SHP77 treated with DMSO at 0.1 percent for 48 hours (cell line): ENCODE measurements around the gene C18orf63.

ENCODE experiments used
- DNase-seq: peaks from one replicate; lab custom pipeline; 2025; lab: John Stamatoyannopoulos, UW

The C18orf63 gene

DNA sequence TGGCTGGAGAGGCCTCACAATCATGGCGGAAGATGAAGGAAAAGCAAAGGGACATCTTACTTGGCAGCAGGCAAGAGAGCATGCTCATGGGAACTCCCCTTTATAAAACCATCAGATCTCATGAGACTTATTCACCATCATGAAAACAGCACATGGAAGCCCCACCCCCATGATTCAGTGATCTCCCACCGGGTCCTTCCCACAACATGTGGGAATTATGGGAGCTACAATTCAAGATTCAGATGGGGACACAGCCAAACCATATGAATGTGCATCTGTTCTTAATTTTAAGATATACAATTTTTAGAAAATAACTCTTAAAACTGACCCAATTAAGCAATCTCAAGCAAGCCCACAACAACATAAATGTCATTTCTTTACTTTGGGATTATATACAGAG, 12.6 kb downstream of the C18orf63 start:
- no peak for DNase-seq

DNA sequence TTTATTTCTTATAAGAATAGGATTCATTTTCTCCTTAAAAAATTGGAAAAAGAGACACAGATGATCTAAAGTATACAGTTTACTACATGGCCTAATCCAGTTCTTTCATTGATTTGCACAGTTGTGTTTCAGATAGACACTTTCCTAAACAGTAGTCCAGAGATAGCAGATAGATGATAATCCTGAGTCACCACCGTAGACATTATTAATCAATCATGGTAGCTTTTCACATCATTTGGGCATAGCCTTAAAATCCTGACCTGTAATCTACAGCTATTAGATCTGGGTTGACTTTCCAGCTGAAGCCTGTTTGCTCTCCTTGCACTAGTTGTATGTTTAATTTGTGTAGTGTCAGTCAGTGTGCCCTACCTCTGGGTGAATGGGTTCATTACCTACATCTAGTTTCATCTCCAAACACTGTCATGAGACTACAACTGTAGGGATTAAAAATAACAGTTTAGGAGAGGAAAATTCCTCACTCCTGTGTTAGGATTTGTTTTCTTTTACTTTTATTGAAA, 14.1 kb downstream of the C18orf63 start:
- DNase-seq = no peak

DNA sequence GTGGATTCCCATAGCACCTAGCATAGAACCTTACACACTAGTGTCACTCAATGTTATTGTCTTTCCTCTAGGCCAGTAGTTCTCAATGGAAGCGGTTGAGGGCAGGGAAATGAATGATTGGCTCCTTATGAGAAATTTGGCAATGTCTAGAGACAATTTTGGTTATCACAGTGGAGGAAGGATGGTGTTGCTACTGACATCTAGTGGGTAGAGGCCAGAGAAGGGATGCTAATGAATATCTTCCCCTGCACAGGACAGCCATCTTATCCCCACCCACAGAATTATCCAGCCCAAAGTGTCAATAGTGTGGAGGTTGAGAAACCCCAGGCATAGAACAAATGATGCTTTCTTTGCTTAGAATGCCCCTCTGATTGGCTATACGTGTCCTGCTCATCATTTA, 15.8 kb downstream of the C18orf63 start:
- no peak for DNase-seq

DNA sequence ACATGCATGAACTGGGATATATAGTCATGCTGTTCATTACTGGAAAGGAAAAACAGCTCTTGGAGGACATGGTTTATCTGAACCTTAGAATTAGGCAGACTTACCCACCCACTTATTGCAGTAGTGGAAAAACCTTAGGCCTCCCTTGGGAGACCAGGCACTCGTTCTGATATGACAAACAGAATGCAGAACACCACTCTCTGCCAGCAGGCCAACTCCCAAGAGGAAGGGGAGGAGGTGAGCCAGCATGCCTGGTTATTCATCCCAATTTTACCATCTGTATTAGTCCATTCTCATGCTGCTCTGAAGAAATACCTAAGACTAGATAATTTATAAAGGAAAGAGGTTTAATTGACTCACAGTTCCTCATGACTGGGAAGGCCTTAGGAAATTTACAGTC, 17.5 kb downstream of the C18orf63 start:
- no peak for DNase-seq

DNA sequence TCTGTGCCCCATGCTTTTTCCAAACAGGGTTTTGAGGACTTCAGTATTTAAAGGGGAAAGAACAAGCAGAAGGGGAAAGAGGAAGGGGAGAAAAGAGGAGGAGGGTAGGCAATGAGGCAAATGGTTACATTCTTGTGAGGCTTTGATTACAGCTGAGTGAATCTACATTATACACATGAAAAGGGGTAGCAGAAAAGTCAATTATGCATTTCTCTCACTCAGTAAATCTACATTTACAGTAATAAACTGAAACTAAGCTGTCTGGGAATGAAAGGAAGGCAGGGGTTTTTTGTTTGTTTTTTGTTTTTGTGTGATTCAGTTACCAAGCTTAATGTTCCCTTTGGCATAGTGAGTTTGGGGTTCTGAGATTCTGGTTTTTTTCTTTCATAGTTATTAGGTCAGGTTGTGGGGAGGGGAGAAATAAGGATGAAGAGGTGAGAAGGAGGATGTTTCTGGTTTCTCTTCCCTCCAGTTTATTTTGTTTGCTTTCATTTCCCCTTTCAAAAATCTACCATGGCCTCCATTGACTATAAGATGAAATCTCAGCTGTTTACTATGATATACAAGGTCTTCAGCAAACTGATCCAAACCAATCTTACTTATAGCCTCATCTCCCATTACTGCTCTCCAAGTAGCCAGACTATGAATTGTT, 18.7 kb downstream of the C18orf63 start:
- no peak for DNase-seq

DNA sequence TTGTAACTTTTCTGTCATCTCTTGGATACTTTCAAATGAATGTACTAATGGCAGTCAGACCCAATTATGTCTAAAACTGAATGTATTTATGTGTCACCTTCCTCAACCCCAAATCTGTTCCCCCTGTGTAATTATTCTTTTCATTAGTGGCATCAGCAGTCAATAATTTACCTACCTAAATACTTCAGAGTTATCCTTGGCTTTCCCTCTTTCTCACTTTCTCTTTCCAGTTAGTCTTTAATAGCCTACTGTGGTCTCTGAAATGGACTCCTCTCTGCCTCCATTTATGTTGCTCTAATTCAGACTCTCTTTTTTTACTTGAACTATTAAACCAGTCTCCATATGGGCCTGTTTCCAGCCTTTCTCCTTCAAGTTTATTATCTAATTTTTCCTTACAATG, 21.0 kb downstream of the C18orf63 start:
- no peak for DNase-seq

DNA sequence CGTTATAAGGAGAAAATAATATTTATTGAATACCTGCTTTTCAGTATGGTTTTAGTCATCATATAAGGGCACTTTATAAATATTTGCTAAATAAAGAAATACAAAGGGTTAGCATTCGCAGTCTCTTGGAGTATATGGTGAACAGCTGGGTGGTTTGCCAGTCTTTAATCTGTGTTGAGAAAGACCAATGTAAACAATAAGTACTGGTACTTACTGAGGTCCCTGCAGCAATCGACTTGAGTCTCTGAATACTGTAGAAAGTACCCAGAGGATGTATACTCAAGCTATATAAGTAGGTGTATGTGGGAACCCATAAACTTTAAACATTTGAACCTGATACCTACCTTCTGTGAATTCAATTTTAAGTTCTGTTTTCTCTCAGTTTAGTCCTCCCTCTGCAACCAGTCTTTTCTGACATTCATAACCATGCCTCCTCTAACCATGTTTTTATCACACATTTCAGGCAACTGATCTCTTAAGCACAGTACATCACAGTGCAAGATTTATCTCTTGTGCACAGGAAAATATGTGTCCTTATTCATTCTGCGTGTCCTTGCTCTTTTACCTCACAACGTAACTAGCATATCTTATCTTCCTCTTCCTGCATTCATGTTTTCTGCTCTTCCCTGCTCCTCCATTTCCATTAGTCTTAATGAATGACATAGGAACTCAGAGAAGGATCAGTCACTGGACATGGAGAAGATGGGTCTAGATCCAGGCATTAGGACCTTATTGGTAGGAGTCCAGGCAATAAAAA, 21.7 kb downstream of the C18orf63 start:
- DNase-seq = no peak

DNA sequence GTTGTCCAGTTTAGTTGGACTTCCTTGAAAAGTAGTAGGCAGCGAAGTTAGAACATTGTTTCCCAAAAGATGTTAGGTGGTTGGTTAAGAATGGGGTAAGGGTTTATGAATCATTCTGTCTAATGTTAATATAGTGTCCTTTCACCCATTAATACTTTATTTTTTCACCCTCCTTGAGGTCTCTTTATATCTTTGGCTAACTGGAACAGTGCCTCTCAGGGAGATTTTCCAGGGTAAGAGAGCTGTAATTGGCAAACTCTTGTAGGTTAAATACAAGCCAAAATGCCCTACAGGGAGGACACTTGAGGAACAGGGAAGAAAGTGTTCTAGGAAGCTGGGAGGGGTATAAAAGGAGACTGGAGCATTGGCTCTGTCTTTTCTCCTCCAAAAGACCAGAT, 22.3 kb downstream of the C18orf63 start:
- DNase-seq = no peak

DNA sequence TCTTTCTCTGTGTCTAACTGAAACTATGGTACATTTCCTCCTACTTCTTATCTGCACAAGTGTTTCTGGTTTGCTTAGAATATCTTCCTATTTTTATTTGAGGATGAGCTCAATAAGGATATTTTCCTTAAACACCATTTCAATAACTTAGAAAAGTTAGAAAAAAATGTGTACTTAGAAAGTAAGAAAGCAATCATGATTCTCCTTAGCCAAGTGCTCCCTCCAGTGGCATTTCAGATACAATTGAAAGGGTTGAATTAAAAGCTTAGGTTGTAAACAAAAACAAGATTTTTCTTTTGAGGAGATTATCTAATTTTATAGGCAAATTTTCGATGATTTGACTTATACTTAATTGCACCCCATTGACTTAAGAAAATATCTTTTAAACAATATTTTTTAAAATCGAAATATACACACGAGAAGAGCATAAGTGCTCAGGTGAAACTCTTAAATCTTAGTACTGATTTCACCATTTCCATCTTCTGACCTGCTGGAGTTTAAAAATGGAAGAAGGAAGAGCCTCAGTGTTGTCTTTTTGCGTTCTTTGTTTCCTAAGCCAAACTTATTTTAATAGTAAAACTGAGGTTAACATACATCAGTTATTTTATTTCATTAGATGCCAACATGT, 26.9 kb downstream of the C18orf63 start:
- DNase-seq = peak; percentile 10

DNA sequence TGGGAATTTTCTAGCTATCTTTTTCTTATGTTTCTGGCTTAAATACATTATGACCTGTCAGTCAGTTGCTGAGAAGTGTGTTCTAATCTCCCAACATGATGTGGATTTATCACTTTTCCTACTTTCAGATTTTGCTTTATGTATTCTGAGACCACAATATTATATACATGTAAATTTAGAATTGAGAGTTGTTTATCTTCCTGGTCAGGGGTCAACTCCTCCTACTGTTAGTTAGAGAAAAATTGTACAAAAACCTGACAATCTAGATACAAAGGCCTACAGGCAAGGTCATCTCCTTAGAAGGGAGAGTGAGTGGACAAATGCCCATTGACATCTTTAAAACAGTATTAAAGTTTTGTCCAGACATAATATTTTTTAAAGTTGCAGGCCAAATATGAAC, 30.6 kb downstream of the C18orf63 start:
- DNase-seq = no peak

DNA sequence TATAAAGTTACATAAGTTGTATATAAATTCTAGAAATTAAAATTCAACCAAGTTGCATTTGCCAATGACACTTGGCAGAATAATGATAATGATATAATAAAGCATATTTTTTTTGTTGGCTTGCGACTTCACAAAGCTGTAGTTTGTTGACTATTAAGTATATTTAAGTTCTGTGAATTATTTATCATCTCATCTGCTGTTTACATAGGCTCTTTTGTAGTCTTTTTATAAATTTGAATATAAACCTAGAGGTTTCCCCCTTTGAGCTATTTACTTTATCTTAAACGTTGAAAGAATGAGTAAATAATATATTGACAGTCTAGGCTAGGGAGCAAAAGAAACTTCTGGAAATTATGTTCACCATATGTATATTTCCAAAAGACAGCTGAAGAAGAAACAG, 32.9 kb downstream of the C18orf63 start:
- no peak for DNase-seq

DNA sequence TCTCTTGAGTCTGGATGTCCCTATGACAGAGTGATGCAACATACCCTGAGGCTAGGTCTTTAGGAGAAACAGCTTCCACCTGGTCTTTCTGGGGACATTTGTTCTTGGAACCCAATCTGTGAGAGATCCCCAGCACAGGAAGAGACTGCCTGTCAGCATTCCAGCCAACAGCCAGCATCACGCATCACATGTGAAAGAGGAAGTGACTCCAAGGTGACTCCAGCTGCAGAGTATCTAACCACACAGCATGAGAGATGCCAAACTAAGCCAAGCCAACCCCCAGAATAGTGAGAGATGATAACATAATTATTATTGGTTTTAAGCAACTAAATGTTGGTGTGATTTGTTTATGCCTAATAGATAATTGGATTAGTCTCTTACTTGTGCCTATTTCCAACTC, 35.7 kb downstream of the C18orf63 start:
- DNase-seq = no peak

DNA sequence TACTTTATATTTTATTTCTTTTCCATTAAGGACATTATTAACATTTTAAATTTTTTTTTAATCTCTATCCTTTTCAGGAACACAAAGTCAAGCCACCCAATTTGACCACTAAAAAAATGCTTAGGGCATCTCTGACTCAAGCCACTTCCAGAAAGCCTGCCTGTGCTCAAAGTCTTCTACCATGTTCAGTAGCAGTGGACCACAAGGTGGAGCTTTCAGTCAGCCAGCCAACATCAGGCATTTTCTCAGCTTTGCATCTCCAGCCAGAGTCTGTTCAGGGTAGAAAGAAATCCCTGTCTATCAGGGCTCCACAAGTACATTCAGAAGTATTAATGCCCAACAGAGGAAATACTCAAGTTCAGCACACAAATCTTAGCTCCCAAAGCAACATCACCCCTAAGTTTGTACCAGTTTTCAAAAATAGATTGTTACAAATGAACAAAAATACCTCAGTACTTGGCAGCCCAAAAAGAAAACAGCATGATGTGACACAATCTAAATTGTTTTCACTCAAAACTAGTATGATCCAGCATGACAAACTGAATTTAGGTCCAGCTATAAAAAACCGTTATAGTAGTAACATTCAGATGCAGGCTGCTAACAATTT, 37.6 kb downstream of the C18orf63 start:
- peak; percentile 11 for DNase-seq

DNA sequence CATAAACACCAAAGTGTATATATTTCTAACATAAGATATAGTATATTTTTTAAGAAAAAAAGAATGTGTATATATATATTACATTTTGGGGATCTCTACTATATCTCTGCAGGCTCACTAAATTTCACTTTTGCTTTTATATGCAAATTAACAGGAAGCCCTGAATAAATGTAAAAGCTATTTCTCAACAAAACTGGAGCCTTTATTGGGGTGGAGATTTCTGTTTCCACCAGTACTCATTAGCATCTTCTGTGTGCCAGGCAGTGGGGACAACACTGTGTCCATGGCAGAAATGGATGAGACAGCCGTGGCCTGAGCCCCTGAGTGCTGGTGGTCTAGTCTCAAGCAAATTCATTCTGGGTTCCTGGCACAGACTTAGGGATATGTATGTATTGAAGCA, 41.3 kb downstream of the C18orf63 start:
- no peak for DNase-seq

DNA sequence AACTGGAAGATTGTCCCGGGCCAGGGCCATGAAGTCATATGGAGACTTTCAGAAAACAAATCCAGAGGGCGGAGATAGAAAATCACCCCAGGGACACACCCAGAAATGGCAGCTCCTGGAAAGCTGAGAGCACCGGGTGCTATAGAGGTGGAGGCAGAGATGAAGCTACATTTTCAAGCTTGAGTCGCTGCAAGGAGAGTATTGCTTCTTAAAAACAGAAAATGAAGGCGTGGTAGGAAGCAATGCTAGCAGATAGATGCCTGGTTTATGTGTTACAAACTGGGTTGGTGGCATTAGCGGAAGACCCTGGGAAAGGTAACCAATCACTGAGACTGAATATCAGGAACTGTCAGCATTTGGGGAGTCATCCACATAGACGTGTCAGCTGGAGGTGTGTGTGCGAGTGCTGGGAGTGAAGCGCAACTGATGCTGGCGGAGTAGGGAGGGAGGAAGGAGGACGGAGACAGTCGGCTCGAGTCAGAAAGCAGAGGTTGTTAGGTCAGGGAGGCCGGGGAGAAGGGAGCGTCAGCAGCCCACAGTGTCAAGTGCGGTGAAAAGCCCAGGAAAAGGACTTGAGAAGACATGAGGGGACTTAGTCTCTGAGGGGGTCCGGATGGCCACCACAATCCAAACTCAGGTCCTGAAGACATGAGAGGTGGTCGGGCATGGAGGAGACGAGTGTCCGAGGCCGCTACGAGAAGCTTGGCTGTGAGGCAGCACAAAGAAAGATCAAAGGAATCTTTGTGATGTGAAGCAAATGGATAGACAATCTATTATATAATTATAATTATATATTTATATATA, 45.4 kb downstream of the C18orf63 start:
- DNase-seq = no peak

DNA sequence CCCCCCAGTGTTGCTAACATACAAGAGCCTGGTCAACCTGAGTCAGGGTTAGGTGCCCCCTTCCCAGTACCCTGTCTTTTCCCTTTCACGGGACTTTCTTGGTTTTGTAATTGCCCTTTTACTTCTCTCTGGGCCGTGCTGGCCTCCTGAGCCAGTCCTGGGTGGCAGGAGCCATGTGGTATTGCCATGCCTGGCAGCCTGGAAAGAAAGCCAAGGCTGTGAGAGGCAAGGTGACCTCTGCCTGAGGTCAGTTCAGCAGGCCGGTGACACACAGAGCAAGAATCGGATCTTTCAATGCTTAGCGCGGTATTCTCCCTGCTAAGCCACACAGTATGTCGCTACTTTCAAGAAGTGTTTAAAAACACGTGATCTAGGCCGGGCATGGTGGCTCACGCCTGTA, 52.3 kb downstream of the C18orf63 start:
- no peak for DNase-seq

DNA sequence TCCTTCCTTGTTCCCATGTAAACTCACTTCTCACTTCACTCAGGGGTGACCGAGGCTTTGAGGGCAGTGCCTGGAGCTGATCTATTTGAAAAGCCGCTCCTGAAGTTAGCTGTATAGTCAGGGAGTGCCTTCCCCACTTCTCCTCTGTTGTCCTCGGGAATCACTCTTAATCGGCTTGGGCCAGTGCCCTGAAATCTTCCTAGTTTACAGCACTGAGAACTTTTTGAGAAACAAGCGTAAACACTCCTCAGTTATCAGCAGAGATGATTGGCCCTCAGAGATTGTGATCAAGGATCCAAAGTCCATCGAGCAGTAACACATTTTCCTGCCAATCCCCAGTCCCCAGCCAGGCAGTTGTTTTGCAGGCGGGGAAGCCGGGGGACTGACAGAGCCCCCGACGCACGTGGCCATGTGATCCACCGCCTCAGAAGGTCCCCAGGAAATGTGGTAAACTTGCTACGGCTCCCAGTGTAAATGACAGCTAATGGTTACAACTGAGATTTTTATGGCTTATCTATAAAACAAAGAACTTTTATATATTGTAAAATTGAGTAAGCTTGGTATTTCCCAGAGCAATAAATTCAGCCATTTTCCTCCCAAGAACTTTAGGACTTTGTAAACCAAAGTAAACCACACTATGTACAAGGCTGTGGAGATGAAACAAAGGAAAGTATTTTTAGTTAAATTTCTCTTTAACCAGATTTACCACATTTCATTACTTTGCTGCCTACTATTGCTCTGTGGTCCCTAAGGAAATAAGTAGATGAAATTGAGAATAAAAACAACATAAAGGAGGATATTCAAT, 53.5 kb downstream of the C18orf63 start:
- no peak for DNase-seq

DNA sequence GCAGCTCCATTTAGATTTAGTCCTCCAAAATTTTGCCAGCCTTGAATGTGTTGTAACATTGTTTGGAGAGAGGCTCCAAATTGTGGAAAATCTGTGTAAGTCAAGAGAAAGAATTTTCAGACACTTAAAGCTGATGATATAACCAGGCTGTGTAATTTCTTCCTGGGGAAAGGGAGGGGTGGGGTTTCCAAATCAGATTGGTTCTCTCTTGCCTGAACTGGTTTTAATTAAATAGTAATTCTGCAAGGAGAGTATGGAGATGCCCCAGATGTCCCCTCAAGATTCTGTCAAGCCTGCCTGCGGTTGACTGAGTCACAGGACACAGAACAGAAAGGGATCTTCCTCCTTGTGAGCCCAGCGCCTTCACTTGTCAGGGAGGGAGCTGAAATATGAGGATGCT, 54.5 kb downstream of the C18orf63 start:
- DNase-seq = no peak

DNA sequence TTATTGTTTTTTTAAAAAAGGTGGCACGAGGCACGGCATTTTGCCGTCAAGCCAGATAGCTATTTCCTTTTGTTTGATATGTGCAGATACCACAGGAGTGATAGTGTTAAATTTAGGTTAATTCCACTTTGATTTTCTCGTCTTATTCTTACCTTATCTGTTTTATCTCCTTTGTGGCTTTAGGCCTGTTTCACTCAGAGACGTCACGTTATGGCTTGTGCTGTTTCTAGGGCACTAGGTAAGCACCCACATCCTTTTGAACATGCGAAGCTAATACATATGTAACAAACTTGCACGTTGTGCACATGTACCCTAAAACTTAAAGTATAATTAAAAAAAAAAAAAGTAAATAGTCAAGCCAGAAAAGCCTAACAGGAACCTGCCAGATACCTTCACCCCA, 57.8 kb downstream of the C18orf63 start:
- no peak for DNase-seq

DNA sequence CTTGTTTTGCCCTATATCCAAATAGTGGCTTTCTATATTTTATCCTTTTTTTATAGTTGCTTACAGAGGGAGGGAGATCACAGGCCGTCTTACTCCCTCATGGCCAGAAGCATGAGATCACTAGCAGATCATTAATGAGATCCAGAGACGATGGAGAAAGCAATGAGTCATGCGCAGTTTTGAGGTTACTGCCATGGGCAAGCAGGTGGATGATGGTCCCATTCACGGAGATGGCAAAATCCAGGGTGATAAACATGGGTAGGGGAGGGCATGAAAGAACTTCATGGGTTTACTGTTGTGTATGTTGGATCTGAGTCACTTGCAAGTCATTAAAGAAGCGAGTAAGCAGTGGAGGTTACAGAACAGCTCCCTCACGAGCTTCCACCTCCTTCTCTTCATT, 60.4 kb downstream of the C18orf63 start:
- no peak for DNase-seq

DNA sequence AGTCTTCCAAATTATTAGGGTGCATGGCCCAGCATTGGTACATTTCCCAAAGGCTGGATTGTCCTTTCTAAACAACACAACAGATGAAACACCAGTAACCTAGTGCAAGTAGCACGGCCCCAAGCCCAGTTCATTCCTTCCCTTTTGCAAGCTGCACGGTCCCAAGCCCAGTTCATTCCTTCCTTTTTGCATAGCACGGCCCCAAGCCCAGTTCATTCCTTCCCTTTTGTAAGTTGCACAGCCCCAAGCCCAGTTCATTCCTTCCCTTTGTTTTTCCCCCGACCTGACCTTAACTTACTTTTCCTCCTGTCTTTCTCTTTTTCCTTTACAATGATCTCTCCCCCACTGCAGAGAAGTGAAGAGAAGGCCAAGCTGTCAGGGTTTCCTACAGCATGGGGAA, 60.9 kb downstream of the C18orf63 start:
- no peak for DNase-seq
